Stimulated activated naive B cell treated with anti-CD40 and anti-IgM and Interleukin-4, amounts not matched to agents 10 μg/mL and 1 μg/mL and 100 μg/mL, for 72 hours (primary cell): ENCODE results near the gene PACS1.

Source experiments
- ATAC-seq, 2 donors: fragments of 150-1000 bp; cut with Tn5 transposase; replicated peaks; 2 replicates each; pipeline ENCODE4 v1.10.0; 2021; ENCODE audit warnings: moderate library complexity in 1 of 2
- DNase-seq: peaks from one replicate; pipeline ENCODE4 v3.0.0; 2021
- H3K27ac Mint-ChIP-seq: one replicate; pipeline ENCODE4 v1.8.0; 2022; ENCODE audit warnings: mild to moderate bottlenecking, mixed read lengths
- H3K27me3 Mint-ChIP-seq, 2 donors: one replicate each; pipeline ENCODE4 v1.8.0; 2022; ENCODE audit warnings: mixed read lengths in 2 of 2
- H3K36me3 Mint-ChIP-seq, 2 donors: one replicate each; pipeline ENCODE4 v1.8.0; 2022; ENCODE audit warnings: mixed read lengths in 2 of 2, mild to moderate bottlenecking in 1 of 2
- H3K4me1 Mint-ChIP-seq, 2 donors: one replicate each; pipeline ENCODE4 v1.8.0; 2022; ENCODE audit warnings: mixed read lengths in 2 of 2, mild to moderate bottlenecking in 1 of 2
- H3K4me3 Mint-ChIP-seq, 2 donors: one replicate each; pipeline ENCODE4 v1.8.0; 2022; ENCODE audit warnings: mild to moderate bottlenecking in 2 of 2, mixed read lengths in 2 of 2, moderate library complexity in 1 of 2
- H3K9me3 Mint-ChIP-seq, 2 donors: one replicate each; pipeline ENCODE4 v1.8.0; 2022; ENCODE audit warnings: mixed read lengths in 2 of 2, mild to moderate bottlenecking in 1 of 2

The PACS1 gene

GRCh38 chr11:66116576-66117361 is 46.7 kb downstream of the PACS1 start:
- peaks cover 10 to 11% of the 10 kb centered on the region in 2 donors for H3K36me3 Mint-ChIP-seq
- no peaks in the 10 kb centered on the region for H3K27me3 Mint-ChIP-seq
- H3K4me3 Mint-ChIP-seq, result peak overlapping the region; percentile 59 to 69
- peaks cover 46 to 77% of the 10 kb centered on the region in 2 donors for H3K4me1 Mint-ChIP-seq
- DNase-seq, result no peak
- peaks cover 0 to 2% of the 10 kb centered on the region in 2 donors for H3K9me3 Mint-ChIP-seq
- ATAC-seq, result no peak
- H3K27ac Mint-ChIP-seq, result peak overlapping the region; percentile 90

- Mint-ChIP-seq H3K27ac (no peak overlapping the region), H3K4me1 (peaks cover 34 to 66% of the 10 kb centered on the region in 2 donors), H3K9me3 (peaks cover 0 to 4% of the 10 kb centered on the region in 2 donors), H3K36me3 (peaks cover 9 to 12% of the 10 kb centered on the region in 2 donors), H3K4me3 (no peak overlapping the region), H3K27me3 (no peaks in the 10 kb centered on the region)
- DNase-seq, result no peak
- no peak for ATAC-seq
Measured at GRCh38 chr11:66118847-66119246, 48.8 kb downstream of the PACS1 start.

GRCh38 chr11:66119348-66120133 is 49.5 kb downstream of the PACS1 start:
- no peak for DNase-seq
- peaks cover 40 to 69% of the 10 kb centered on the region in 2 donors for H3K4me1 Mint-ChIP-seq
- H3K9me3 Mint-ChIP-seq, result peaks cover 0 to 4% of the 10 kb centered on the region in 2 donors
- peak overlapping the region; percentile 47 for H3K27ac Mint-ChIP-seq
- H3K36me3 Mint-ChIP-seq, result peaks cover 9 to 12% of the 10 kb centered on the region in 2 donors
- no peak overlapping the region for H3K4me3 Mint-ChIP-seq
- H3K27me3 Mint-ChIP-seq, result no peaks in the 10 kb centered on the region
- no peak for ATAC-seq

- peak overlapping the region; percentile 73 for H3K27ac Mint-ChIP-seq
- H3K27me3 Mint-ChIP-seq, result no peaks in the 10 kb centered on the region
- H3K4me1 Mint-ChIP-seq, result peaks cover 46 to 74% of the 10 kb centered on the region in 2 donors
- no peak overlapping the region for H3K4me3 Mint-ChIP-seq
- no peak for DNase-seq
- peaks cover 0 to 4% of the 10 kb centered on the region in 2 donors for H3K9me3 Mint-ChIP-seq
- H3K36me3 Mint-ChIP-seq, result peaks cover 9 to 12% of the 10 kb centered on the region in 2 donors
- no peak for ATAC-seq
Measured at GRCh38 chr11:66121466-66121865, 51.4 kb downstream of the PACS1 start.

- ATAC-seq (no peak), DNase-seq (no peak)
- Mint-ChIP-seq H3K36me3 (peaks cover 7 to 19% of the 10 kb centered on the region in 2 donors), H3K27me3 (no peaks in the 10 kb centered on the region), H3K27ac (no peak overlapping the region), H3K9me3 (peaks cover 0 to 4% of the 10 kb centered on the region in 2 donors), H3K4me3 (no peak overlapping the region), H3K4me1 (peaks cover 56 to 78% of the 10 kb centered on the region in 2 donors)
Measured at GRCh38 chr11:66123902-66124301, 53.8 kb downstream of the PACS1 start.

- ATAC-seq (no peak), DNase-seq (no peak)
- no peaks in the 10 kb centered on the region for H3K27me3 Mint-ChIP-seq
- peaks cover 0 to 4% of the 10 kb centered on the region in 2 donors for H3K9me3 Mint-ChIP-seq
- H3K36me3 Mint-ChIP-seq, result peaks cover 7 to 19% of the 10 kb centered on the region in 2 donors
- peak overlapping the region; percentile 90 for H3K27ac Mint-ChIP-seq
- peaks cover 58 to 78% of the 10 kb centered on the region in 2 donors for H3K4me1 Mint-ChIP-seq
- no peak overlapping the region for H3K4me3 Mint-ChIP-seq
Measured at GRCh38 chr11:66124564-66124963, 54.5 kb downstream of the PACS1 start.

- peak; percentile 58 to 66 for ATAC-seq
- peaks cover 55 to 79% of the 10 kb centered on the region in 2 donors for H3K4me1 Mint-ChIP-seq
- H3K27ac Mint-ChIP-seq, result peak overlapping the region; percentile 98
Measured at GRCh38 chr11:66126064-66126463, 56.0 kb downstream of the PACS1 start.

GRCh38 chr11:66126808-66127555 is 56.9 kb downstream of the PACS1 start:
- peak overlapping the region; percentile 98 for H3K27ac Mint-ChIP-seq
- ATAC-seq, result peak; percentile 91 to 94

More at GRCh38 chr11:66126064-66126463, 56.0 kb downstream of the PACS1 start:
- peak overlapping the region; percentile 81 to 85 for H3K4me3 Mint-ChIP-seq
- H3K9me3 Mint-ChIP-seq, result peaks cover 0 to 4% of the 10 kb centered on the region in 2 donors
- H3K36me3 Mint-ChIP-seq, result peaks cover 7 to 18% of the 10 kb centered on the region in 2 donors
- DNase-seq, result no peak
- no peaks in the 10 kb centered on the region for H3K27me3 Mint-ChIP-seq

GRCh38 chr11:66130978-66131377 is 60.9 kb downstream of the PACS1 start:
- Mint-ChIP-seq H3K27ac (no peak overlapping the region), H3K36me3 (peaks cover 4 to 15% of the 10 kb centered on the region in 2 donors), H3K4me3 (no peak overlapping the region), H3K4me1 (peaks cover 58 to 83% of the 10 kb centered on the region in 2 donors), H3K27me3 (no peaks in the 10 kb centered on the region), H3K9me3 (no peaks in the 10 kb centered on the region)
- DNase-seq, result no peak
- no peak for ATAC-seq

More at GRCh38 chr11:66126808-66127555, 56.9 kb downstream of the PACS1 start:
- Mint-ChIP-seq H3K4me3 (peak overlapping the region; percentile 81 to 85), H3K27me3 (no peaks in the 10 kb centered on the region), H3K36me3 (peaks cover 4 to 13% of the 10 kb centered on the region in 2 donors), H3K9me3 (no peaks in the 10 kb centered on the region), H3K4me1 (peaks cover 56 to 79% of the 10 kb centered on the region in 2 donors)
- DNase-seq, result peak; percentile 67

GRCh38 chr11:66131937-66132632 is 62.0 kb downstream of the PACS1 start:
- Mint-ChIP-seq H3K4me1 (peaks cover 60 to 83% of the 10 kb centered on the region in 2 donors), H3K27me3 (no peaks in the 10 kb centered on the region), H3K36me3 (peaks cover 8 to 22% of the 10 kb centered on the region in 2 donors), H3K4me3 (peak overlapping the region; percentile 15 to 43), H3K9me3 (no peaks in the 10 kb centered on the region), H3K27ac (peak overlapping the region; percentile 91)
- ATAC-seq, result peak; percentile 51 to 52
- peak; percentile 35 for DNase-seq

- H3K36me3 Mint-ChIP-seq, result peaks cover 8 to 18% of the 10 kb centered on the region in 2 donors
- H3K4me3 Mint-ChIP-seq, result no peak overlapping the region
- DNase-seq (no peak), ATAC-seq (no peak)
- H3K27me3 Mint-ChIP-seq, result no peaks in the 10 kb centered on the region
- no peaks in the 10 kb centered on the region for H3K9me3 Mint-ChIP-seq
- peaks cover 55 to 80% of the 10 kb centered on the region in 2 donors for H3K4me1 Mint-ChIP-seq
- peak overlapping the region; percentile 53 for H3K27ac Mint-ChIP-seq
Measured at GRCh38 chr11:66133216-66133775, 63.2 kb downstream of the PACS1 start.

- peaks cover 11 to 16% of the 10 kb centered on the region in 2 donors for H3K36me3 Mint-ChIP-seq
- peak overlapping the region; percentile 6 for H3K27ac Mint-ChIP-seq
- H3K27me3 Mint-ChIP-seq, result no peaks in the 10 kb centered on the region
- DNase-seq (no peak), ATAC-seq (no peak)
- peaks cover 52 to 69% of the 10 kb centered on the region in 2 donors for H3K4me1 Mint-ChIP-seq
- H3K9me3 Mint-ChIP-seq, result no peaks in the 10 kb centered on the region
- H3K4me3 Mint-ChIP-seq, result peak overlapping the region in 1 of 2 donors; percentile 21
Measured at GRCh38 chr11:66136752-66137123, 66.7 kb downstream of the PACS1 start.

GRCh38 chr11:66139817-66140404 is 69.8 kb downstream of the PACS1 start:
- Mint-ChIP-seq H3K4me1 (peaks cover 49 to 66% of the 10 kb centered on the region in 2 donors), H3K4me3 (no peak overlapping the region)

More at GRCh38 chr11:66139817-66140404, 69.8 kb downstream of the PACS1 start:
- Mint-ChIP-seq H3K36me3 (peaks cover 12 to 14% of the 10 kb centered on the region in 2 donors), H3K9me3 (no peaks in the 10 kb centered on the region), H3K27me3 (no peaks in the 10 kb centered on the region), H3K27ac (no peak overlapping the region)
- DNase-seq, result no peak
- no peak for ATAC-seq
